HCT116 (cell line): ENCODE measurements around the gene KRT14.

Experiments
- MAX ChIP-seq: IDR thresholded peaks from 2 replicates; pipeline ENCODE4 v1.6.1; 2012
- POLR2A ChIP-seq: IDR thresholded peaks from 2 replicates; pipeline ENCODE4 v1.7.0; 2011; ENCODE audit warnings: borderline replicate concordance; ENCODE audit not compliant: insufficient read depth, insufficient read length; ENCODE audit errors: extremely low read depth

GRCh38 chr17:41633556-41634199 lies 47.0 kb upstream of the KRT14 start:
- no peak for TF ChIP-seq MAX
- no peak for TF ChIP-seq POLR2A
